Measurements from ENCODE around the gene IGFN1. TPM values are rescaled to one million over a fixed set of nuclear protein-coding genes. Genes with fewer than 3 reads are reported as not detected.

IGFN1 gene
- total RNA-seq, 1 donor from 2014 or later: under 0.01 TPM

GRCh38 chr1:201189085-201189484 lies 1.5 kb upstream of the IGFN1 start:
- TF ChIP-seq CTCF (IDR thresholded peaks at IDR 0.05; ENCODE audit: insufficient read depth, low read length, severe bottlenecking): no peak
- Histone ChIP-seq H3K36me3 (ENCODE audit: control insufficient read depth, insufficient read depth, low read length) (no peaks in the 10 kb centered on the region), H3K4me3 (ENCODE audit: low read depth, low read length) (no peak overlapping the region), H3K27me3 (ENCODE audit: control insufficient read depth, insufficient read depth, low read length) (peaks cover 3% of the 10 kb centered on the region)
- DNase-seq (ENCODE audit: low read depth) (no peak), FAIRE-seq (no peak)

- no peaks in the 10 kb centered on the region for H3K36me3 ChIP-seq (ENCODE audit: control insufficient read depth, insufficient read depth, low read length)
- no peak overlapping the region for H3K4me3 ChIP-seq (ENCODE audit: low read depth, low read length)
- no peak for TF ChIP-seq CTCF (IDR thresholded peaks at IDR 0.05; ENCODE audit: insufficient read depth, low read length, severe bottlenecking)
- DNase-seq (ENCODE audit: low read depth) (no peak), FAIRE-seq (no peak)
- peaks cover 3% of the 10 kb centered on the region for H3K27me3 ChIP-seq (ENCODE audit: control insufficient read depth, insufficient read depth, low read length)
These were observed 619 bp upstream of the IGFN1 start for GRCh38 chr1:201190005-201190404.

GRCh38 chr1:201191653-201192260 lies 1.1 kb downstream of the IGFN1 start:
- no peak for TF ChIP-seq CTCF (IDR thresholded peaks at IDR 0.05; ENCODE audit: insufficient read depth, low read length, severe bottlenecking)
- FAIRE-seq: no peak

GRCh38 chr1:201192261-201192788 lies 1.7 kb downstream of the IGFN1 start:
- TF ChIP-seq CTCF (IDR thresholded peaks at IDR 0.05; ENCODE audit: insufficient read depth, low read length, severe bottlenecking): no peak

More at GRCh38 chr1:201191653-201192260, 1.1 kb downstream of the IGFN1 start:
- Histone ChIP-seq H3K4me3 (ENCODE audit: low read depth, low read length) (no peak overlapping the region), H3K36me3 (ENCODE audit: control insufficient read depth, insufficient read depth, low read length) (no peaks in the 10 kb centered on the region), H3K27me3 (ENCODE audit: control insufficient read depth, insufficient read depth, low read length) (peaks cover 3% of the 10 kb centered on the region)
- DNase-seq (ENCODE audit: low read depth): peak; percentile 97

GRCh38 chr1:201194046-201194445 lies 3.4 kb downstream of the IGFN1 start:
- DNase-seq (ENCODE audit: low read depth): no peak
- no peaks in the 10 kb centered on the region for H3K36me3 ChIP-seq (ENCODE audit: control insufficient read depth, insufficient read depth, low read length)
- peaks cover 3% of the 10 kb centered on the region for H3K27me3 ChIP-seq (ENCODE audit: control insufficient read depth, insufficient read depth, low read length)
- no peak for TF ChIP-seq CTCF (IDR thresholded peaks at IDR 0.05; ENCODE audit: insufficient read depth, low read length, severe bottlenecking)
- no peak overlapping the region for H3K4me3 ChIP-seq (ENCODE audit: low read depth, low read length)
- FAIRE-seq: no peak

More at GRCh38 chr1:201192261-201192788, 1.7 kb downstream of the IGFN1 start:
- Histone ChIP-seq H3K36me3 (ENCODE audit: control insufficient read depth, insufficient read depth, low read length) (no peaks in the 10 kb centered on the region), H3K4me3 (ENCODE audit: low read depth, low read length) (no peak overlapping the region), H3K27me3 (ENCODE audit: control insufficient read depth, insufficient read depth, low read length) (peaks cover 3% of the 10 kb centered on the region)
- DNase-seq (ENCODE audit: low read depth) (no peak), FAIRE-seq (no peak)

- Histone ChIP-seq H3K36me3 (ENCODE audit: control insufficient read depth, insufficient read depth, low read length) (no peaks in the 10 kb centered on the region), H3K27me3 (ENCODE audit: control insufficient read depth, insufficient read depth, low read length) (no peaks in the 10 kb centered on the region), H3K4me3 (ENCODE audit: low read depth, low read length) (no peak overlapping the region)
- no peak for DNase-seq (ENCODE audit: low read depth)
- no peak for FAIRE-seq
- TF ChIP-seq CTCF (IDR thresholded peaks at IDR 0.05; ENCODE audit: insufficient read depth, low read length, severe bottlenecking): no peak
These were observed 8.0 kb downstream of the IGFN1 start for GRCh38 chr1:201198598-201198997.
